ENCODE results near the gene POLE.

The POLE gene

DNA sequence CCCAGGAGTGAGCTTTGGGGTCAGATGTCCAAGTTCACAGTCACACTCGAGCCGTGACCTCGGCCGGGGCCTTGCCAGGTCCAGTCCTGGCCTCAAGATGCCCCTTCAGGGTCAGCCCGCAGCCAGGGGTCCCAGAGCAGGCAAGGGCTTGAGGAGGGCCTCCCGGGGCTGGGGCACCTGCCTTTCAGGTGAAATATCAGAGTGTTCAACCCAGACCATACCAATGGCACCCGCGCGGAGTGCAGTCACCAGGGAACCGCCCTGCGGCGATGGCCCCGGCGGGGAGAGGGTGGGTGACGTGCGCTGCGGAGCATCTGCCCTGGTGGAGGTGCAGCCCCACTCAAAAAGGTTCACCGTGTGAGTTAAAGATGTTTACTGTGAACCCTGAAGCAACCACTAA lies 93.6 kb downstream of the POLE start:
- no peak for DNase-seq

- DNase-seq, result no peak
Measured at GRCh38 chr12:132593071-132593470, 94.1 kb downstream of the POLE start.

DNA sequence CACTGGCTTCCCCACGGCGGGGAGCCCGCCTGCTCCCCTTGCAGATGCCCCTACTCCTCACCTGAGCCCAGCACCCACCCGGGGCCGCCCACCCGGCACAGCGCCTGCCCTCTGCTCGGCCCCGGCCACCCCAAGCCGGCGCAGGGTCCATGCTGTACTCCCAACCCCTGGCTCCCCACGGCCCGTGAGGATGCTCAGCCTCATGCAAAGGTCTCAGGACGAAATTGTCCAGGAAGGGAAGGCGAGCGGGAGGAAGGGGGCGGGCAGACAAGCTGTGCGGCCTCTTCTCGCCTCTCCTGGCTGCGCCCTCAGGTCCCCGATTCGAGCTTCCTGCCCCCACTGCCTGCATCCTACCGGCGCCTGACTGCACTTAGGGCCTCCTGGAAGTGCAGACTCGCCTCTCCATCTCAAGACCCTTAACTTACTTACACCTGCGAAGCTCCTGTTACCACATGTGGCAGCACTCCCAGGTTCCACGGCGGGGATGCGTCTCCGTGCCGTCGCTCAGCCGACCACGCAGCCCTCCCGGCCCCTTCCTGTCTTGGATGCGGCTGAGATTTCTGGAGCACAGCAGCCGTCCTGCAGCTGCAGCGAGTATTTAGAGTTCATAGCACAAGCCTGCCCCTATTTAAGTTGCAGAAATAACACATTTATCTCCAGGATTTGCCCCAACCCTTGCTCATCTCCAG lies 94.7 kb downstream of the POLE start:
- no peak for DNase-seq

DNA sequence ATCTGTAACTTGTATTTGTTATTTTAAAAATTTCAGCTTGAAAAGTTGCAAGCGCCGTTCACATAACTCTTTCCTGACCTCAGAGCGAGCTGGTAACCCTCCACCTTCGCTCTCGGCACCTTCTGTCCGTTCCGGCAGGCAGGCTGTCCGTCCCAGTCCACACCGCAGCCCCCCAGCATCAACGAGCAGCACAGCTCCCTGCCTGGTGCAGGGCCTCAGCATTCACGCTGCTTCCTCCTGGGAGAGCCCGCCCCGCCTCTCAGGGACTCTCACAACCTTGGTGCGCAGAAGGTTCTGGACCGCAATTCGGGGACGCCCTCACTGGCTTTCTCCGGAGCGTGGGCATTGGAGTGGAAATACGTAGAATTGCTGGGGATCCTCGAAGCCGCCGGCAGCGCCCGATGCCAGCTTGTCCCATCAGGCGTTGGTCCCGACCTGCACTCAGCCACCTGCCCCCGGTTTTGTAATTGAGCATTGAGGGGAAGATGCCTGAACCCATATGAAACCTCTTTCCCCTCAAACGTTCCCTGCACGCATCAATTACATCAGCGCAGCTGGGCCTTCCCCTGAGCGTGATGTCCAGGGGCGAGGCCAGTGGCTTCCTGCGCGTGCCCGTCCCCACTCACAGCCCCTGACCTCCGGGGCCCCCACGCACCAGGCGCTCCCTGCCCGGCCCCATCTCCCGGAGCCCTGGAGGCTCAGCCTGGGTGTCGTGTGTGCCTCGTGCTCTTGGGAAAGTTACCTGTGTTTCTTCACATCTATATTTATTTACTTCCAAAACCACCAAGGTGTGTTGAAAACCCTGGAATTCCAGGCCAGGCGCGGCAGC lies 95.8 kb downstream of the POLE start:
- no peak for DNase-seq

GRCh38 chr12:132588821-132589669 lies 98.1 kb downstream of the POLE start:
- DNase-seq, result no peak

- DNase-seq, result no peak
Measured at GRCh38 chr12:132588319-132588718, 98.8 kb downstream of the POLE start.

DNA sequence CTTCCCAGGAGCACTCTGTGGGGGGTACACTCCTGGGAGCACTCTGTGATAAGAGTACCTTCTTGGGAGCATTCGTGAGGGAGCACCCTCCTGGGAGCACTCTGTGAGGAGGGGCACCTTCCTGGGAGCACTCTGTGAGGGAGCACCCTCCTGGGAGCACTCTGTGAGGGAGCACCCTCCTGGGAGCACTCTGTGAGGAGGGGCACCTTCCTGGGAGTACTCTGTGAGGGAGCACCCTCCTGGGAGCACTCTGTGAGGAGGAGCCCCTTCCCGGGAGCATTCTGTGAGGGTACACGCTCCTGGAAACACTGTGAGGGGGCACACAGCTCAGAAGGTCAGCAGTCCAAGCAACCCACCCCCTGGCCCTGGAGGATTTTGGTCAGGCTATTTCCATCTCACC lies 99.4 kb downstream of the POLE start:
- no peak for DNase-seq

DNA sequence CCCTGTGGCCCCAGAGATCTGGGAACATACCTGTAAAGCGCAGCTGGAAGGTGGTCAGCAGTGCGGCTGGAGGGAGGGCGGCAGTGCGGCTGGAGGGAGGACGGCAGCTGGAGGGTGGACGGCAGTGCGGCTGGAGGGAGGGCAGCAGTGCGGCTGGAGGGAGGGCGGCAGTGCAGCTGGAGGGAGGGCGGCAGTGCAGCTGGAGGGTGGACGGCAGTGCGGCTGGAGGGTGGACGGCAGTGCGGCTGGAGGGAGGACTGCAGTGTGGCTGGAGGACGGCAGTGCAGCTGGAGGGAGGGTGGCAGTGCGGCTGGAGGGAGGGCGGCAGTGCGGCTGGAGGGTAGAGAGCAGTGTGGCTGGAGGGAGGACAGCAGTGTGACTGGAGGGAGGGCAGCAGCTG lies 100.2 kb downstream of the POLE start:
- no peak for DNase-seq

DNA sequence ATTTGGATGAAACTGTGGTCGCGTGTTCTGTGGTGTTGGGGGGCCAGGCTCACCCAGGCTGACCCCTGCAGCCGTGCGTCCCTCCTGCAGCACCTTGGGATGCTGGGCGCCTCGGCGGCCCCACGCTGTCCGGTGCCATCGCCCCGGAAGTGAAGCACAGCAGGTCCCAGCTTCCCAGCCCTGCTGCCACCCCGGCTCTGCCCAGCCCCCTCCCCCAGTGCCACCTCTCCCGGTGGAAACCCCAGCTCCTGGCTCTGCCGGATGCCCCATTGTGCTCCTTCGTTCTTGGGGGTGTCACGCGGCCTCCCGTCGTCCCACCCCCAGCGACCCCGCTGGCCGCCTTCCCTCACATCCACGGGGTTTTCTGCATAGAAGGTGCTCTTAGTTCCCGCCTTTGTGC lies 102.0 kb downstream of the POLE start:
- no peak for DNase-seq

- no peak for DNase-seq
Measured at GRCh38 chr12:132584429-132584828, 102.7 kb downstream of the POLE start.

GRCh38 chr12:132583736-132584135 lies 103.4 kb downstream of the POLE start:
- no peak for DNase-seq

DNA sequence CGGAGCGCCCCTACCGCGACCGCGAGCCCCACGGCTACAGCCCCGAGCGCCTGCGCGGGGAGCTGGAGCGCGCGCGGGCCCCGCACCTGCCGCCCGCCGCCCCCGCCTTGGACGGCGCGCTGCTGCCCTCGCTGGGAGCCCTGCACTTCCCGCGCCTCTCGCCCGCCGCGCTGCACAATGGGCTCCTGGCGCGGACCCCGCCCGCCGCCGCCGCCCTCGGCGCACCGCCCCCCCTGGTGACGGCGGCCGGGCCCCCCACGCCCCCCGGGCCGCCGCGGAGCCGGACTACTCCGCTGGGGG lies 103.8 kb downstream of the POLE start:
- DNase-seq, result no peak

DNA sequence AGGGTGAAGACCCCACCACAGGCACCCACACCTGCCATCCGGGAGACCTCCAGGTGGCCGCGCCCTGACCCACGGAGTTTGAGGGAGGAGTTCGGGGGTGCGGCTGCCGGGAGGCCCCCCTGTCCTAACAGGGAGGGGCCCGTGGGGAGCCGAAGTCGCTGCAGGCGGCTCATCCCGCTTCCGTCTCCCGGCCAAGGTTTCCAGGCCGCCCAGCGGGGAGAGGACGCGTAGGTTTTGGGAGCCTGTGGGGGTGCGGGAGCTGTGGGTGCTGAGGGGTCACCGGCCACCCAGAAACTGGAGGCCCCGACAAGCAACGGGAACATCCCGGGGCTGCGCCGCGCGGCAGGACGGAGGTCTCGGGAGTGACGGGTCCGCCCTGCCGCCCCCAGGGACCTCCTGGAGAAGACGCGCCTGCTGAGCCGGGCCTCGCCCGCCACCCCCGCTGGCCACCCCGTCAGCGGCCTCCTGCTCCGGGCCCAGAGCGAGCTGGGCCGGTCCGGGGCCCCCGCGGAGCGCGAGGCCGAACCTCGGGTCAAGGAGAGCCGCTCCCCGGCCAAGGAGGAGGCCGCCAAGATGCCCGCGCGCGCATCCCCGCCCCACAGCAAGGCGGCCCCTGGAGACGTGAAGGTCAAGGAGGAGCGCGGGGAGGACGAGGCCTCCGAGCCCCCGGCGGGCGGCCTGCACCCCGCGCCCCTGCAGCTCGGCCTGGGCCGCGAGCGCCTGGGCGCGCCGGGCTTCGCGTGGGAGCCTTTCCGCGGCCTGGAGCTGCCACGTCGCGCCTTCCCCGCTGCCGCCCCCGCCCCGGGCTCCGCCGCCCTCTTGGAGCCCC lies 104.3 kb downstream of the POLE start:
- no peak for DNase-seq

DNA sequence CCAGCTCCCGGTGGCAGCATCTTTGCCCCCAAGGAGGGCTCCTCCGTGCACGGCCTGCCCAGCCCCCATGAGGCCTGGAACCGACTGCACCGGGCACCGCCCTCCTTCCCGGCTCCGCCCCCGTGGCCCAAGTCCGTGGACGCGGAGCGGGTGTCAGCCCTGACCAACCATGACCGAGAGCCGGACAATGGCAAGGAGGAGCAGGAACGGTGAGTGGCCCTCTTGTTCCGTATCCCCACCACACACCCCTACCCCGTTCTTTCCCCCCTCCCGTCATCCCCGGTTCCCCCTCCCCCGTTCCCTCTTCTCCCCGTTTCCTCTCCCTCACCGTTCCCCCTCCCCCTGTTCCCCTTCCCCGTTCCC lies 105.1 kb downstream of the POLE start:
- no peak for DNase-seq

DNA sequence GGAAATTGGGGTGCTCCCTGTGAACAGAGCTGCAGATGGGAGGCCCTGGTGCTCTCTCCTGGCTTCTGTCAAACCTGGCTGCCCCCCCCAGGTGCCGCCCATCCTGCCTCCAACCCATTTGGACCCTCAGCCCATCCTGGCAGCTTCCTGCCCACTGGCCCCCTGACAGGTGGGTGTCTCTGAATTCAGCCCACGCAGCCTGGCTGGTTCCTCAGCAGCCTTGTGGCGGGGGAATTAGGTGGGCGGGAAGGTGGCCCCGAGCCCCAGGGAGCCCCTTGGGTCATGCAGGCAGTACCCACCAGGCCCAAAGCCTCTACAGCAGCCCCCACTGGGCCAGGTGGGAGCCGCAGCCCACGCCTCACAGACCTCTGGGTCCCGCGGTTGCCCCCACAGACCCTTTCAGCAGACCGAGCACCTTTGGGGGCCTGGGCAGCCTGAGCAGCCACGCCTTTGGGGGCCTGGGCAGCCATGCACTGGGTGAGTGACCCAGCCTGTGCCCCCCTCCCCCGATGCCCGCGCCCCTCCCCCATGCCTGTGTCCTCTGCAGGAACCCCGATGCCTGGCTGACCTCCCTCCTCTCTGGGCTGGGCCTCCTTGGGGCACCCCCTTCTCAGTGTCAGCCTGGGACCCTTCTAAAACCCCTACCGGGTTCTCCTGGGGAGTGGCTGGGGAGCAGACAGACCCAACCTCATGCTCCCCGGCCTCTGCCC lies 105.6 kb downstream of the POLE start:
- DNase-seq, result no peak

GRCh38 chr12:132580701-132581292 lies 106.3 kb downstream of the POLE start:
- no peak for DNase-seq

GRCh38 chr12:132579744-132580143 lies 107.4 kb downstream of the POLE start:
- no peak for DNase-seq

DNA sequence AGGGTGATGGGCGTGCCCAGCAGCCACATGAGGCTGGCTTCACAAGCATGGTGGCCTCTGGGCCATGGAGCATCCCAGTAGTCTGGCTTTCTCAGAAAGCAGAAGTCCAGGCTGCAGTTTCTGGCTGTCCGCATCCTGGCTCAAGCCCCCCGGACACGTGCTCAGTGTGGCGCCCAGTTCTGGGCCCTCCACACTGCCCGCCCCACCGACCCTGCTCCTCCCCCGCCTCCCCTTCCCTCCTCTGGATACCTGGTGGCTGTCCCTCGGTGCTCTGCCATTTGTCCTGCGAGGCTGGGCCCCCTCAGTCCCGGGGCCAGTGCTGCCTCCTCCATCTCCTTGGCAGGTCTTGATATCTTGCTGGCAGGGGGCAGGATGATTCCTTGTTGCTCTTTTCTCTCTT lies 108.3 kb downstream of the POLE start:
- no peak for DNase-seq

DNA sequence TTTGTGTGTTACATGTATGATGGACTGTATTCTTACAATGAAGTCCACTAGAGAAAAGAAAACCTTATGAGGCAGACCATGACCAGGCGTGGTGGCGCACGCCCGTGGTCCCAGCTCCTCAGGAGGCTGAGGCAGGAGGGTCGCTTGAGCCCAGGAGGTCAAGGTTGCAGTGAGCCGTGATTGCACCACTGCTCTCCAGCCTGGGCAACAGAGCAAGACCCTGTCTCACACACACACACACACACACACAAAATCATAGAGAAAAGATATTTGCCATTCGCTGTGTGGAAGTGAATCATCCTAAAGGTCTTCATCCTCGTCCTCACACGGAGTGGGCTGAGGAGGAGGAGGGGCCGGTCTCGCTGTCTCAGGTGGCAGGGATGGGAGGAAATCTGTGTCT lies 109.0 kb downstream of the POLE start:
- DNase-seq, result no peak

GRCh38 chr12:132577191-132577920 lies 109.8 kb downstream of the POLE start:
- no peak for DNase-seq

DNA sequence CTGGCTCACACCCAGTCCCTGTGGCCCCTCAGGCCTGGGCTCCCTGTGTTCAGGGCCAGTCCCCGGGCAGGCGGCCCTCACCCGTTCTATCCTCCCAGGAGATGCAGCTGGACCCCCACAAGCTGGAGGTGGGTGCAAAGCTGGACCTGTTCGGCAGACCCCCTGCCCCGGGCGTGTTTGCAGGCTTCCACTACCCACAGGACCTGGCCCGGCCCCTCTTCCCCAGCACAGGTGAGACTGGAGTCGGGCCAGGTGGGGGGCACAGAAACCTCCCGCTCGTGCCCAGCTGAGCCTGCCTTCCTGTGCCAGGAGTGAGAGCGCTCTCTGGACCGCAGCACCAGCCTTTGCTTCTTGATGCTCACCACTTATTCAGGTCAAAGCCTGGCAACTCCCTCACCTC lies 110.4 kb downstream of the POLE start:
- no peak for DNase-seq
